Measurements from ENCODE around the gene BORCS8.

BORCS8 gene

DNA sequence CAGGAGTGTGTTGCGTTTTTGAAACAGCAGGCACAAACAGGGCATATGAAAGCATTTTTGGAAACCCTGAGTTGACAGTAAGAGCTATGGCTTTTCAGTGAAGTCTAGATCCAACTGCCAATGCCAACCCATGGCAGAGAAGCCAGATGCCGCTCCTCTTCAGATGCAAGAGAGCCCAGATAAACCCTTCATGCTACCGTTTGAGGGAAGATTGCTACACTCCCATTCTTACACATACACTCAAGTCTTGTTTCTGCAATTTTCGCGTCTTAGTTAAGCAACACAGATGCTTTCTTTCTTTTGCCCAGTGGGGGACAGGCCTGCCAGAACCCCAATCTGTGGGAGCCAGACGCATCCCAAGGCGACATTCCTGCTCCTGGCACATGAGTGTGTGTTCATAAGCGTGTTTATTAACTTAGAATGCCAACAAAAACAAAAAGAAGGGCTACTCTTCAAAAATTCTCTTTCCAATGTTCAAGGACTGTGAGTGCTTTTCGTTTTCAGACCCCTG lies 10.4 kb downstream of the BORCS8 start:
- TF ChIP-seq, protein P1, sequence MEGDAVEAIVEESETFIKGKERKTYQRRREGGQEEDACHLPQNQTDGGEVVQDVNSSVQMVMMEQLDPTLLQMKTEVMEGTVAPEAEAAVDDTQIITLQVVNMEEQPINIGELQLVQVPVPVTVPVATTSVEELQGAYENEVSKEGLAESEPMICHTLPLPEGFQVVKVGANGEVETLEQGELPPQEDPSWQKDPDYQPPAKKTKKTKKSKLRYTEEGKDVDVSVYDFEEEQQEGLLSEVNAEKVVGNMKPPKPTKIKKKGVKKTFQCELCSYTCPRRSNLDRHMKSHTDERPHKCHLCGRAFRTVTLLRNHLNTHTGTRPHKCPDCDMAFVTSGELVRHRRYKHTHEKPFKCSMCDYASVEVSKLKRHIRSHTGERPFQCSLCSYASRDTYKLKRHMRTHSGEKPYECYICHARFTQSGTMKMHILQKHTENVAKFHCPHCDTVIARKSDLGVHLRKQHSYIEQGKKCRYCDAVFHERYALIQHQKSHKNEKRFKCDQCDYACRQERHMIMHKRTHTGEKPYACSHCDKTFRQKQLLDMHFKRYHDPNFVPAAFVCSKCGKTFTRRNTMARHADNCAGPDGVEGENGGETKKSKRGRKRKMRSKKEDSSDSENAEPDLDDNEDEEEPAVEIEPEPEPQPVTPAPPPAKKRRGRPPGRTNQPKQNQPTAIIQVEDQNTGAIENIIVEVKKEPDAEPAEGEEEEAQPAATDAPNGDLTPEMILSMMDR (IDR thresholded peaks at IDR 0.05; ENCODE audit: insufficient read depth, low read length), result no peak
- TF ChIP-seq POLR2AphosphoS5 (IDR thresholded peaks at IDR 0.05; ENCODE audit: low read depth) (peak; percentile 20; the same call in 1 of the 2 replicates), REST (IDR thresholded peaks at IDR 0.05; ENCODE audit: insufficient replicate concordance, low read depth) (no peak)
- Histone ChIP-seq H3K27ac (replicated peaks) (peak overlapping the region; percentile 82), H3K4me3 (replicated peaks; ENCODE audit: insufficient read depth, low read length) (no peak overlapping the region), H3K27me3 (ENCODE audit: insufficient read depth, poor library complexity, severe bottlenecking) (no peaks in the 10 kb centered on the region)
- peak in 1 of 2 experiments; percentile 83 for DNase-seq (ENCODE audit: low read depth in 1 of 2, low spot score in 1 of 2)

DNA sequence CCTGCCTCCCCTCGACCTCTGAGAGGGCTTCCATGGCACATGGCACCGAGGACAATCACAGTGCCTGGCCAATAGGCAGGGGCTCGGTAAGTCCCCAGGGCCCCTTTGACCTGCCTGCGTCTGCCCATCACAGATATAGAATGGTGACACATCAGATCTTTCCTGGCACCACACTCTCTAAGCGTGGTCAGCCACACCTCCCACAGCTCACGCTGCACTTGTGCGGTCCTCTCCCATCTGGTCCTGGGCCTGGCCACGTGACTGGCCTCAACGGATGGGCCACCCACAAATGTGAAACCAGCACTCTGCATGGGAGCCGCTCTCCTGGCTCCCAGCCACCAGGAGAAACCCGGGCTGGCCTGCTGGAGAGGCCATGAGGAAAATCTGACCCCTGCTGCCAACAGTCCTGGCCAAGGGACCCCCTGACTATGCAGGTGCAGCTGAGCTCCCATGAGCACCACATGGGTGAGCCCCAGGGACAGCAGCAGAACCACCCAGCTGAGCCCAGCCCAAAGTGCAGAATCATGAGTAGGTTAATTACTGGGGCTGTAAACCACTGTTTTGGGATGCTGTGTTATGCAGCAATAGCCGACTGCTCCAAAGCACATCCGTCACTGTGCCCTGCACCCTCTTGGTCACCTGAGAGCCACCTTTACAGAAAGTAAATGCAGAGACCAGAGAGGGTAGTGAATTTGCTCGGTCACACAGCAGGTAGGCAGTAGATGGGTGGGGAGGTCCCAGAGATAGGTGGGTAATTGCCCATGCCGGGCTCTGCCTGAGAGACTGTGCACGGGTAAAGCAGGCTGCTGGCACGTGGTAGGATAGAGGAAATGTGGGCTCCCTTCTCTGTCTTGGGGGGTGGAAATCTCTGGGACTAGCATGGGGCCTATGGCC lies 12.2 kb downstream of the BORCS8 start:
- TF ChIP-seq SPI1 (IDR thresholded peaks at IDR 0.05; ENCODE audit: borderline replicate concordance, low read depth), result no peak
- no peak for TF ChIP-seq GABPA (IDR thresholded peaks at IDR 0.05; ENCODE audit: low read depth)
- no peak for TF ChIP-seq REST (IDR thresholded peaks at IDR 0.05; ENCODE audit: insufficient replicate concordance, low read depth)
- no peak for TF ChIP-seq POLR2AphosphoS5 (IDR thresholded peaks at IDR 0.05; ENCODE audit: low read depth)
- TF ChIP-seq, protein P1 (IDR thresholded peaks at IDR 0.05; ENCODE audit: insufficient read depth, low read length), result no peak
- Histone ChIP-seq H3K4me3 (replicated peaks; ENCODE audit: insufficient read depth, low read length) (no peak overlapping the region), H3K27me3 (ENCODE audit: insufficient read depth, poor library complexity, severe bottlenecking) (no peaks in the 10 kb centered on the region), H3K27ac (replicated peaks) (peak overlapping the region; percentile 82)
- no peak for DNase-seq (ENCODE audit: low read depth in 1 of 2, low spot score in 1 of 2)

- Histone ChIP-seq H3K27ac (replicated peaks) (no peak overlapping the region), H3K4me3 (replicated peaks; ENCODE audit: insufficient read depth, low read length) (no peak overlapping the region), H3K27me3 (ENCODE audit: insufficient read depth, poor library complexity, severe bottlenecking) (no peaks in the 10 kb centered on the region)
- TF ChIP-seq GABPA (IDR thresholded peaks at IDR 0.05; ENCODE audit: low read depth), result no peak
- no peak for TF ChIP-seq SPI1 (IDR thresholded peaks at IDR 0.05; ENCODE audit: borderline replicate concordance, low read depth)
- no peak for TF ChIP-seq REST (IDR thresholded peaks at IDR 0.05; ENCODE audit: insufficient replicate concordance, low read depth)
- TF ChIP-seq, protein P1 (IDR thresholded peaks at IDR 0.05; ENCODE audit: insufficient read depth, low read length), result no peak
- no peak for TF ChIP-seq POLR2AphosphoS5 (IDR thresholded peaks at IDR 0.05; ENCODE audit: low read depth)
- no peak for DNase-seq (ENCODE audit: low read depth in 1 of 2, low spot score in 1 of 2)
These were observed 15.0 kb downstream of the BORCS8 start for GRCh38 chr19:19176950-19177349.

All from HL-60 (cell line).